GM21619 (cell line): ENCODE data around the gene KRTAP12-3.
"Not testable (repeated sequence)": the region's sequence is repeated elsewhere in the genome, so short reads cannot be mapped to it uniquely, and the experiment has no call there.

Experiments used
- ATAC-seq: cut with Tn5 transposase; IDR thresholded peaks from one replicate; pipeline ENCODE4 v1.9.1; 2021; ENCODE audit not compliant: unreplicated experiment

The KRTAP12-3 gene

GRCh38 chr21:44657635-44658540 is at the start of gene KRTAP12-3:
Gene KRTAP12-3, plus strand, starts transcription at chr21:44657932. Its CDS starts 48 bp downstream, at chr21:44657980.
- ATAC-seq: no peak

GRCh38 chr21:44609193-44609592 is 48.5 kb upstream of the KRTAP12-3 start:
- no peak for ATAC-seq

- ATAC-seq: not testable (repeated sequence)
These were observed 47.4 kb upstream of the KRTAP12-3 start for GRCh38 chr21:44610157-44610843.

- ATAC-seq: no peak
These were observed 46.2 kb upstream of the KRTAP12-3 start for GRCh38 chr21:44611551-44611950.

GRCh38 chr21:44612029-44612486 is 45.7 kb upstream of the KRTAP12-3 start, which contains the start of gene KRTAP10-8:
Gene KRTAP10-8, plus strand, starts transcription at chr21:44612079. Its CDS starts 22 bp downstream, at chr21:44612101.
- no peak for ATAC-seq

GRCh38 chr21:44612669-44613229 is 45.0 kb upstream of the KRTAP12-3 start:
- ATAC-seq: no peak

GRCh38 chr21:44613386-44614155 is 44.2 kb upstream of the KRTAP12-3 start:
- ATAC-seq: no peak

- ATAC-seq: no peak
These were observed 43.5 kb upstream of the KRTAP12-3 start for GRCh38 chr21:44614161-44614631.

GRCh38 chr21:44614961-44615391 is 42.8 kb upstream of the KRTAP12-3 start:
- ATAC-seq: no peak

GRCh38 chr21:44615466-44615865 is 42.3 kb upstream of the KRTAP12-3 start:
- ATAC-seq: no peak

- ATAC-seq: no peak
These were observed 41.7 kb upstream of the KRTAP12-3 start for GRCh38 chr21:44615911-44616590.

GRCh38 chr21:44616591-44616926 is 41.2 kb upstream of the KRTAP12-3 start:
- no peak for ATAC-seq

- ATAC-seq: no peak
These were observed 40.6 kb upstream of the KRTAP12-3 start for GRCh38 chr21:44617071-44617501.

- no peak for ATAC-seq
These were observed 39.2 kb upstream of the KRTAP12-3 start for GRCh38 chr21:44618504-44618903.

GRCh38 chr21:44618909-44619308 is 38.8 kb upstream of the KRTAP12-3 start:
- ATAC-seq: no peak

- ATAC-seq: no peak
These were observed 37.8 kb upstream of the KRTAP12-3 start for GRCh38 chr21:44619886-44620285.

GRCh38 chr21:44623575-44623974 is 34.2 kb upstream of the KRTAP12-3 start:
- ATAC-seq: no peak

- ATAC-seq: no peak
These were observed 32.0 kb upstream of the KRTAP12-3 start for GRCh38 chr21:44625756-44626155.

- no peak for ATAC-seq
These were observed 31.5 kb upstream of the KRTAP12-3 start for GRCh38 chr21:44626262-44626661.

- ATAC-seq: no peak
These were observed 31.0 kb upstream of the KRTAP12-3 start, which contains the start of gene KRTAP10-9 for GRCh38 chr21:44626673-44627143. Gene KRTAP10-9, plus strand, starts transcription at chr21:44627093. Its CDS starts 79 bp downstream, at chr21:44627172.
